Measurements from ENCODE around the gene SOWAHC. TPM values are rescaled to one million over a fixed set of nuclear protein-coding genes. Genes with fewer than 3 reads are reported as not detected.
A peak's percentile ranks its signal among the peaks of the same experiment; 100 is the strongest.

Gene SOWAHC
- total and polyA plus RNA-seq, 2 of the 13 experiments (the other 11 are each of a cell fraction or from before 2014, with no cell fraction given): 21.2 to 22.5 TPM

DNA sequence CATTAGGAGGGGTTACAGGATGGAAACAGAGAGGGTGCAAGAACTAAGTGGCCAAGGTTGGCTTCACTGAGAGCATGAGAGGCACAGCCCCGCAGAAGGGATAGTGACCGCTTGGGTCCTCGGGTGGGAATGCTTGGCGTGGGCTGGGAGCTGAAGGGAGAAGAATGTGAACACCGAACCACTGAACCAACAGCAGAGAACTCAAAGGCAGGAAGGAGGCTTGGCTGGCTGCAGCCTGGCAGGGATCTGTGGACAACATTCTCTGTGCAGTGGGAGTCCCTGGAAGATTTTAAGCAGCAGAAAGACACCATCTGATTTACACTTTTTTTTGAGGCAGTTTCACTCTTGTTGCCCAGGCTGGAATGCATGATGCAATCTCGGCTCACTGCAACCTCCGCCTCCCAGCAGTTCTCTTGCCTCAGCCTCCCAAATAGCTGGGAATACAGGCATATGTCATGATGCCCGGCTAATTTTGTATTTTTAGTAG lies 33.9 kb downstream of the SOWAHC start (continued):
- TF ChIP-seq, protein P1, sequence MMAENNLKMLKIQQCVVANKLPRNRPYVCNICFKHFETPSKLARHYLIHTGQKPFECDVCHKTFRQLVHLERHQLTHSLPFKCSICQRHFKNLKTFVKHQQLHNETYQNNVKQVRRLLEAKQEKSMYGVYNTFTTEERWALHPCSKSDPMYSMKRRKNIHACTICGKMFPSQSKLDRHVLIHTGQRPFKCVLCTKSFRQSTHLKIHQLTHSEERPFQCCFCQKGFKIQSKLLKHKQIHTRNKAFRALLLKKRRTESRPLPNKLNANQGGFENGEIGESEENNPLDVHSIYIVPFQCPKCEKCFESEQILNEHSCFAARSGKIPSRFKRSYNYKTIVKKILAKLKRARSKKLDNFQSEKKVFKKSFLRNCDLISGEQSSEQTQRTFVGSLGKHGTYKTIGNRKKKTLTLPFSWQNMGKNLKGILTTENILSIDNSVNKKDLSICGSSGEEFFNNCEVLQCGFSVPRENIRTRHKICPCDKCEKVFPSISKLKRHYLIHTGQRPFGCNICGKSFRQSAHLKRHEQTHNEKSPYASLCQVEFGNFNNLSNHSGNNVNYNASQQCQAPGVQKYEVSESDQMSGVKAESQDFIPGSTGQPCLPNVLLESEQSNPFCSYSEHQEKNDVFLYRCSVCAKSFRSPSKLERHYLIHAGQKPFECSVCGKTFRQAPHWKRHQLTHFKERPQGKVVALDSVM (CRISPR knock-in tag; IDR thresholded peaks at IDR 0.05): peak; percentile 98
- TF ChIP-seq ETV5 (CRISPR knock-in tag; IDR thresholded peaks at IDR 0.05; ENCODE audit: borderline replicate concordance) (peak; percentile 24; the same call in 1 of the 2 replicates), FOSL2 (CRISPR knock-in tag; IDR thresholded peaks at IDR 0.05) (0 out of 2 replicates have a peak, but pooled peaks have one; percentile 10), ZNF343 (CRISPR knock-in tag; IDR thresholded peaks at IDR 0.05) (no peak), ZNF207 (IDR thresholded peaks at IDR 0.05; ENCODE audit: borderline replicate concordance) (0 out of 2 replicates have a peak, but pooled peaks have one; percentile 42), ZFP36L1 (CRISPR knock-in tag; IDR thresholded peaks at IDR 0.05) (no peak), CHD4 (IDR thresholded peaks at IDR 0.05; ENCODE audit: borderline replicate concordance, low read length) (no peak), KDM5B (CRISPR knock-in tag; IDR thresholded peaks at IDR 0.05; ENCODE audit: borderline replicate concordance) (0 out of 2 replicates have a peak, but pooled peaks have one; percentile 6), NFKBIZ (CRISPR knock-in tag; IDR thresholded peaks at IDR 0.05) (no peak), MXI1 (IDR thresholded peaks at IDR 0.05; ENCODE audit: borderline replicate concordance, low read depth, low read length) (no peak)
- TF ChIP-seq, protein P2, sequence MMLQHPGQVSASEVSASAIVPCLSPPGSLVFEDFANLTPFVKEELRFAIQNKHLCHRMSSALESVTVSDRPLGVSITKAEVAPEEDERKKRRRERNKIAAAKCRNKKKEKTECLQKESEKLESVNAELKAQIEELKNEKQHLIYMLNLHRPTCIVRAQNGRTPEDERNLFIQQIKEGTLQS (CRISPR knock-in tag; IDR thresholded peaks at IDR 0.05): peak; percentile 85
